ENCODE measurements around the gene SECTM1.
A peak's percentile ranks its signal among the peaks of the same experiment; 100 is the strongest.

The SECTM1 gene

GRCh38 chr17:82351713-82352488 lies 18.3 kb upstream of the SECTM1 start:
- DNase-seq (ENCODE audit: low spot score), result peak; percentile 80
- H3K9me3 ChIP-seq (ENCODE audit: severe bottlenecking), result no peaks in the 10 kb centered on the region
- H3K4me3 ChIP-seq (ENCODE audit: severe bottlenecking), result no peak overlapping the region
- no peak overlapping the region for H3K27ac ChIP-seq (ENCODE audit: poor library complexity, severe bottlenecking)
- peak; percentile 85 for ATAC-seq (ENCODE audit: low read depth)
- peaks cover 11% of the 10 kb centered on the region for H3K4me1 ChIP-seq (ENCODE audit: insufficient read depth, poor library complexity, severe bottlenecking)
- no peaks in the 10 kb centered on the region for H3K36me3 ChIP-seq (ENCODE audit: low read depth)
- H3K27me3 ChIP-seq (ENCODE audit: insufficient read depth, poor library complexity, severe bottlenecking), result no peaks in the 10 kb centered on the region
- TF ChIP-seq CTCF (IDR thresholded peaks at IDR 0.05; ENCODE audit: poor library complexity, severe bottlenecking), result peak; percentile 95

GRCh38 chr17:82351254-82351712 lies 17.7 kb upstream of the SECTM1 start:
- no peak for TF ChIP-seq CTCF (IDR thresholded peaks at IDR 0.05; ENCODE audit: poor library complexity, severe bottlenecking)
- Histone ChIP-seq H3K9me3 (ENCODE audit: severe bottlenecking) (no peaks in the 10 kb centered on the region), H3K4me1 (ENCODE audit: insufficient read depth, poor library complexity, severe bottlenecking) (peaks cover 10% of the 10 kb centered on the region), H3K4me3 (ENCODE audit: severe bottlenecking) (no peak overlapping the region), H3K27me3 (ENCODE audit: insufficient read depth, poor library complexity, severe bottlenecking) (no peaks in the 10 kb centered on the region), H3K27ac (ENCODE audit: poor library complexity, severe bottlenecking) (no peak overlapping the region), H3K36me3 (ENCODE audit: low read depth) (no peaks in the 10 kb centered on the region)
- DNase-seq (ENCODE audit: low spot score) (no peak), ATAC-seq (ENCODE audit: low read depth) (no peak)

GRCh38 chr17:82350182-82351030 lies 16.8 kb upstream of the SECTM1 start:
- H3K4me1 ChIP-seq (ENCODE audit: insufficient read depth, poor library complexity, severe bottlenecking), result peaks cover 1% of the 10 kb centered on the region
- no peaks in the 10 kb centered on the region for H3K9me3 ChIP-seq (ENCODE audit: severe bottlenecking)
- ATAC-seq (ENCODE audit: low read depth), result no peak
- H3K4me3 ChIP-seq (ENCODE audit: severe bottlenecking), result no peak overlapping the region
- no peak for DNase-seq (ENCODE audit: low spot score)
- no peaks in the 10 kb centered on the region for H3K36me3 ChIP-seq (ENCODE audit: low read depth)
- no peak for TF ChIP-seq CTCF (IDR thresholded peaks at IDR 0.05; ENCODE audit: poor library complexity, severe bottlenecking)
- H3K27me3 ChIP-seq (ENCODE audit: insufficient read depth, poor library complexity, severe bottlenecking), result no peaks in the 10 kb centered on the region
- no peak overlapping the region for H3K27ac ChIP-seq (ENCODE audit: poor library complexity, severe bottlenecking)

GRCh38 chr17:82349287-82349701 lies 15.7 kb upstream of the SECTM1 start:
- Histone ChIP-seq H3K27ac (ENCODE audit: poor library complexity, severe bottlenecking) (no peak overlapping the region), H3K36me3 (ENCODE audit: low read depth) (no peaks in the 10 kb centered on the region), H3K27me3 (ENCODE audit: insufficient read depth, poor library complexity, severe bottlenecking) (no peaks in the 10 kb centered on the region), H3K9me3 (ENCODE audit: severe bottlenecking) (no peaks in the 10 kb centered on the region), H3K4me1 (ENCODE audit: insufficient read depth, poor library complexity, severe bottlenecking) (no peaks in the 10 kb centered on the region), H3K4me3 (ENCODE audit: severe bottlenecking) (no peak overlapping the region)
- no peak for TF ChIP-seq CTCF (IDR thresholded peaks at IDR 0.05; ENCODE audit: poor library complexity, severe bottlenecking)
- DNase-seq (ENCODE audit: low spot score) (no peak), ATAC-seq (ENCODE audit: low read depth) (no peak)
